DLD1 (cell line): ENCODE data around the gene FNIP2.
"Not testable (repeated sequence)": the region's sequence is repeated elsewhere in the genome, so short reads cannot be mapped to it uniquely, and the experiment has no call there.

Experiments used
- in situ Hi-C: cut with HindIII; loops from 2 replicates; pipeline ENCODE4 v1.10.0; 2017; ENCODE audit warnings: low sequenced_read_pairs

The FNIP2 gene

DNA sequence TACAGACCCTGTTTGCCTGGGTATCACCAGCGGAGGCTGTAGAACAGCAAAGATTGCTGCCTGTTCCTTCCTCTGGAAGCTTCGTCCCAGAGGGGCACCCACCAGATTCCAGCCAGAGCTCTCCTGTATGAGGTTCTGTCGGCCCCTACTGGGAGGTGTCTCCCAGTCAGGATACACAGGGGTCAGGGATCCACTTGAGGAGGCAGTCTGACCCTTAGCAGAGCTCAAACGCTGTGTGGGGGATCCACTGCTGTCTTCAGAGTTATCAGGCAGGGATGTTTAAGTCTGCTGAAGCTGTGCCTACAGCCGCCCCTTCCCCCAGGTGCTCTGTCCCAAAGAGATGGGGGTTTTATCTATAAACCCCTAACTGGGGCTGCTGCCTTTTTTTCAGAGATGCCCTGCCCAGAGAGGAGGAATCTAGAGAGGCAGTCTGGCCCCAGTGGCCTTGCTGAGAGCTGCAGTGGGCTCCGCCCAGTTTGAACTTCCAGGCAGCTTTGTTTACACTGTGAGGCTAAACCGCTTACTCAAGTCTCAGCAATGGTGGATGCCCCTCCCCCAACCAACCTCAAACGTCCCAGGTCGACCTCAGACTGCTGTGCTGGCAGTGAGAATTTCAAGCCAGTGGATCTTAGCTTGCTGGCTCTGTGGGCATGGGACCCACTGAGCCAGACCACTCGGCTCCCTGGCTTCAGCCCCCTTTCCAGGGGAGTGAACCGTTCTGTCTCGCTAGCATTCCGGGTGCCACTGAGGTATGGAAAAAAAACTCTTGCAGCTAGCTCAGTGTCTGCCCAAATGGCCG is 133.7 kb downstream of the FNIP2 start:
- in situ Hi-C loops, result not testable (repeated sequence)

DNA sequence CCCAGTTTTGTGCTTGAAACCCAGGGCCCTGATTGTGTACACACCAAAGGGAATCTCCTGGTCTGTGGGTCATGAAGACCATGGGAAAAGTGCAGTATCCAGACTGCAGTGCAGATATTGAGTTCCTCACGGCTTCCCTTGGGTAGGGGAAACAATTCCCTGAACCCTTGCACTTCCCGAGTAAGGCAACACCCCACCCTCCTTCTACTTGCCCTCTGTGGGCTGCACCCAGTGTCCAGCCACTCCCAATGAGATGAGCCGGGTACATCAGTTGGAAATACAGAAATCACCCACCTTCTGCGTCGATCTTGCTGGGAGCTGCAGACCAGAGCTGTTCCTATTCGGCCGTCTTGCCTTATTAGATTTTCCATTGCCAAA is 134.2 kb downstream of the FNIP2 start:
- in situ Hi-C loops, result no loop called here

DNA sequence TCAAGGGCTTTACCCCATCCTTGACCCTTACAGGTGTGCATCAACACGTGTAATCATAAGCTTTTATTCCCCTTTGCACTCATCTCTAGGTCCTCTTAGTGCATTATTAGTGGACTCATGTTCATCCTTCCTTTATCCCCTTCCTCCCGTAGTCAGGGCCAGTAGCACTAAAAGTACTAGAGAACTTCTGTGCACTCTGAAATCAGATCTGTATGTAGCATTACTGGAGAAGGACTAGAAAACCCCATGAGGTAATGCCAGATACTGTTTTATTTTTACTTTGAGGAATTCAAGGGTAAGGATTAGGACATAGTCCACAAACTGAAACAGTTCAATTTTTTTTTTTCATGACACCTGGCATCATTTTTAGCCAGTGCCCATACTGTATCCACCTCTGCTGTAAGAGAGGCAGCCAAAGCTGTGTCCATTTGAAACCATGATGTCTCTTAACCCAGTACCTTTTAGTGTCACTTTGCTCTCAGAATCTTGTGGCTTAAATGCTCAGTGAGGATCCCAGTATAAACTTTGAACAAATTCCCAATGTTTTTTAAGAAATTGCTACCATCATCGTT is 134.7 kb downstream of the FNIP2 start:
- in situ Hi-C loops, result no loop called here

GRCh38 chr4:158904815-158905214 is 136.0 kb downstream of the FNIP2 start:
- in situ Hi-C loops, result no loop called here

DNA sequence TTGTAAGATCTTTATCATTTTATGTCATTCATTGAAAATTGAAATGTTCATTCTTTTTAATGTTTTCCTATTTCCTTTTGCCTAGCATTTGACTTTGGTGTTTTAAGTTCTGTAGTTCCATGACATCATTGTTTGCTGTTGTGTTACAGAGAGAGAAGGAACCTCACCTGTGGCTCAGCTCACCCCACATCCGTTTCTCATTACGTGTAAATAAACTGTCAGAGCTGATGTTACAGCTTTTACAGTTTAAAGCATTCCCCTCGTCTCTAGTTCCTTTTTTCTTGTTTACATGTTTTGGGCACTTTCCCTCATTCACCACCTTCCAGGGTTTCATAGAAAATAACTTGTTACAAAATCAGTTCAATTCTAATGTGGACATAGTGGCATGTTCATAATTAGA is 137.2 kb downstream of the FNIP2 start:
- in situ Hi-C loops, result no loop called here

GRCh38 chr4:158912390-158912789 is 143.6 kb downstream of the FNIP2 start:
- in situ Hi-C loops, result no loop called here

GRCh38 chr4:158912806-158913205 is 144.0 kb downstream of the FNIP2 start:
- in situ Hi-C loops, result no loop called here

DNA sequence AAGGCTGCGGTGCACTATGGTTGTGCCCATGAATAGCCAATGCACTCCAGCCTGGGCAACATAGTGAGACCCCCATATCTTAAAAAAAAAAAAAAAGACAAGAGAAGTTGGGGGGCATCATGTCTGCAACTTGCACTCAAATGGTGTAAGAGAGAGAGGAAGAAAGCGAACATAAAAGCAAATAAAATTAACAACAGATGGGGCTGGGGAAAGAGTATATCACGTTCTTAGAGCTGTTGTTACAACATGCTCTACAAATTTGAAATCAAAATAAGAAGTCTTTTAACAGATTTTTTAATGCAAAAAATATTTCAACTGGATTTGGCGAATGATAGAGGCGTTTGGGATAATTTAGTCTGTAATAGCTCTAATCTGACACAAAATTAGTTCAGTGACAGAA is 144.9 kb downstream of the FNIP2 start:
- in situ Hi-C loops, result no loop called here

DNA sequence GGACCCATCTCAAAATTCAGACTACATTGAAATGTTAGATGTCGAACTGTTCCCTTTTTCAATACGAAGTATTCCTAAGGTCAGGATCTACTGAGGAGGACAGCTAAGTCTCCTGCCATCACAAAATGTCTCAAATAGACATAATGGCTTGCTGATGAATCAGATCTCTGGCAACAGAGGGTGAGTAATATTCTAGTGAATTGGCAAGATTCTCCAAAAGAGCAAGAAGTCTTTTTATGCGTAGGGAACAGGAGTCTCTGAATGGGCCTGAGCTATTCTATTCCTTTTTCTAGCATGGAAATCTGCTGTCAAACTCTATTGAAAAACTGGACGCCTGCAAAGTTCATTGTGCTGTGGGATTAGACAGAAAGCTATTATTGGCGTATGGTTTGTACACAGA is 145.4 kb downstream of the FNIP2 start:
- in situ Hi-C loops, result no loop called here

- in situ Hi-C loops, result no loop called here
These were observed 146.9 kb downstream of the FNIP2 start for GRCh38 chr4:158915683-158916241.

GRCh38 chr4:158920452-158920996 is 151.7 kb downstream of the FNIP2 start:
- in situ Hi-C loops, result not testable (repeated sequence)

DNA sequence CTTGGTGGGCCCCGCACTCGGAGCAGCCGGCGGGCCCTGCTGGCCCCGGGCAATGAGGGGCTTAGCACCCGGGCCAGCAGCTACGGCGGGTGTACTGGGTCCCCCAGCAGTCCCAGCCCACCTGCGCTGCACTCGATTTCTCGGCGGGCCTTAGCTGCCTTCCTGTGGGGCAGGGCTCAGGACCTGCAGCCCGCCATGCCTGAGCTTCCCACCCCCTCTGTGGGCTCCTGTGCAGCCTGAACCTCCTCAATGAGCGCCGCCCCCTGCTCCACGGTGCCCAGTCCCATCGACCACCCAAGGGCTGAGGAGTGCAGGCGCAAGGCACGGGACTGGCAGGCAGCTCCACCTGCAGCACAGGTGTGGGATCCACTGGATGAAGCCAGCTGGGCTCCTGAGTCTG is 158.9 kb downstream of the FNIP2 start:
- in situ Hi-C loops, result not testable (repeated sequence)

DNA sequence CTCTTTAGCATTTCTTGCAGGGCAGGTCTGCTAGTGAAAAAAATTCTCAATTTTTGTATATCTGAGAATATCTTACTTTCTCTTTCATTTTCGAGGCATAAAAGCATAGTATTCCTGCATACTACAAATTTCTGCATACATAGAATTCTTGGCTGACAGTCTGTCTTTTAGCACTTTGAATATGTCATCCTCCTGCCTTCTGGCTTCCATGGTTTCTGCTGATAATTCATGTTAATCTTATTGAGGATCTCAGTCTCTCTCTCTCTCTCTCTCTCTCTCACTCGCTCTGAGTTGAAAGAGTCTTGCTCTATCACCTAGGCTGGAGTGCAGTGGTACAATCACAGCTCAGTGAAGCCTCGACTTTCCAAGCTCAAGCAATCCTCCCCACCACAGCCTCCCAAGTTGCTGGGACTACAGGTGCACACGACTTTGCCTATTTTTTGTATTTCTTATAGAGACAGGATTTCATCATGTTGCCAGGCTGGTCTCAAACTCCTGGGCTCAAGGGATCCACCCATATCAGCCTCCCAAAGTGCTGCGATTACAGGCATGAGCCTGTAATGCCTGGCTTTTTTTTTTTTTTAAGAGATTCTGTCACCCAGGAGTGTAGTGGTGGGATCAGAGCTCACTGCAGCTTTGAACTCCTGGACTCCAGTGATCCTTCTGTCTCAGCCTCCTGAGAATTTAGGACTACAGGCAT is 161.3 kb downstream of the FNIP2 start:
- in situ Hi-C loops, result no loop called here

DNA sequence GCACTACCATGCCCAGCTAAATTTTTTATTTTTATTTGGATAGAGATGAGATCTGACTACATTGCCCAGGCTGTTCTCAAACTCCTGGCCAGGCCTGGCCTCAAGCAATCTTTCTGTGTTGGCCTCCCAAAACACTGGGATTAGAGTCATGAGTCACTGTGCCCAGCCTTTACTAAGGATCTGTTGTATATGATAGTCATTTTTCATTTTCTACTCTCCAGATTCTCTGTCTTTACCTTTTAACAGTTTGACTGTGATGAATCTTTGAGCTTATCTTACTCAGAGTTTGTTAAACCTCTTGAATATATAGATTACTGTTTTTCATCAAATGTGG is 161.8 kb downstream of the FNIP2 start:
- in situ Hi-C loops, result no loop called here

- in situ Hi-C loops, result no loop called here
These were observed 164.4 kb downstream of the FNIP2 start for GRCh38 chr4:158933236-158933635.

- in situ Hi-C loops, result no loop called here
These were observed 166.3 kb downstream of the FNIP2 start for GRCh38 chr4:158934996-158935669.

GRCh38 chr4:158936238-158936637 is 167.4 kb downstream of the FNIP2 start:
- in situ Hi-C loops, result no loop called here

DNA sequence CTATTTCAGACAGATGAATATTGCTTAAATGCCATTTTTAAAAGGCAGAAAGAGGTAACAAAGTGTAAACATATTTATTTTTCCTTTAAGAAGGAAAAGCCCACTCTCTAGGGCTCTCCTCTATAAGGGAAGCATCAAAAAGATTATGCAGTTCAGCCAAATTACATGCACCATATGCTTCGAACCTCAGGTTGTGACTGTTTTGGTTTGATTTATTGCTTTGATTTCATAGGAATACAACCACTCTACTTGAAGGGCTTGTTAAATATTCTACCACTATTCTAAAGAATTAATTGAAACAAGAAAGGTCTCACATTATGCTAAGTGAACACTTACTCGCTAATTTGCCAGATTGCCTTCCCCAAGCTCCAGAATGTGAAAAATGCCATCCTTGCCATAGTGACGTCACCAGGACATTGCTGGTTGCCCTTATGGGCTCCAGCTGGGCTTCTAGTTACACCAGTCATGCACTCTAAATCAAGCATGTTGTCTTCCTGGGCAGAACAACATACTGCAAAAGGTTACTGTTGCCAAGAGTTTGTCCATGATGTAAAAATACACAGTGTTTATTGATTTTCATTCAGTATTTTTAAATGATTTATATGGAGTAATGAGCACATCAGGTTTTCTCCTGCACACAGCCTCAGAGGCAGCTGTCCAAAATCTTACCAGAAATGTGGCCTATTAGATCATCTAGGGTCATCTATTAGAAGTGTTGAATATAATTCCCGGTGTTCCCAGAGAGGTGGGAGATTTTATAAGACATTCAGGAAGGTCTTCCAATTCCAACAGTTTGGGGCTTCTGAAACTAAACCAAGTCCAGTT is 169.6 kb downstream of the FNIP2 start:
- in situ Hi-C loops, result no loop called here

- in situ Hi-C loops, result no loop called here
These were observed 171.4 kb downstream of the FNIP2 start for GRCh38 chr4:158940271-158940670.

- in situ Hi-C loops, result no loop called here
These were observed 172.5 kb downstream of the FNIP2 start for GRCh38 chr4:158941321-158941720.
